Stimulated activated CD4-positive, alpha-beta T cell treated with anti-CD3 and anti-CD28 coated beads, Interleukin-4, amount 100 ng/mL, for 48 hours (primary cell): Measurements from ENCODE around the gene COBLL1.

ENCODE experiments used
- DNase-seq, 2 donors: peaks; one replicate each; pipeline ENCODE4 v3.0.0-alpha.2; 2020; ENCODE audit warnings: low read depth in 2 of 2

Gene COBLL1

GRCh38 chr2:164823126-164823525, 18.5 kb downstream of the COBLL1 start:
- DNase-seq: no peak

GRCh38 chr2:164821338-164821737, 20.3 kb downstream of the COBLL1 start:
- DNase-seq: no peak

GRCh38 chr2:164818149-164819136, 23.2 kb downstream of the COBLL1 start:
- no peak for DNase-seq

- no peak for DNase-seq
These were observed 24.7 kb downstream of the COBLL1 start for GRCh38 chr2:164816900-164817299.

- DNase-seq: no peak
These were observed 25.6 kb downstream of the COBLL1 start for GRCh38 chr2:164816046-164816445.

GRCh38 chr2:164815071-164815793, 26.4 kb downstream of the COBLL1 start:
- no peak for DNase-seq

GRCh38 chr2:164813535-164813934, 28.1 kb downstream of the COBLL1 start:
- no peak for DNase-seq

- DNase-seq: no peak
These were observed 29.2 kb downstream of the COBLL1 start for GRCh38 chr2:164812378-164812777.

GRCh38 chr2:164811819-164812218, 29.8 kb downstream of the COBLL1 start:
- no peak for DNase-seq

GRCh38 chr2:164810843-164811242, 30.8 kb downstream of the COBLL1 start:
- DNase-seq: no peak

- DNase-seq: no peak
These were observed 32.8 kb downstream of the COBLL1 start for GRCh38 chr2:164808776-164809175.

- no peak for DNase-seq
These were observed 37.7 kb downstream of the COBLL1 start for GRCh38 chr2:164803776-164804466.

GRCh38 chr2:164802095-164802707, 39.4 kb downstream of the COBLL1 start:
- DNase-seq: no peak

GRCh38 chr2:164800572-164800971, 41.1 kb downstream of the COBLL1 start:
- DNase-seq: no peak

- DNase-seq: no peak
These were observed 44.0 kb downstream of the COBLL1 start for GRCh38 chr2:164797627-164798026.

GRCh38 chr2:164796999-164797398, 44.6 kb downstream of the COBLL1 start:
- no peak for DNase-seq

- DNase-seq: no peak
These were observed 47.0 kb downstream of the COBLL1 start for GRCh38 chr2:164794432-164795231.

GRCh38 chr2:164794016-164794415, 47.6 kb downstream of the COBLL1 start:
- no peak for DNase-seq

- DNase-seq: no peak
These were observed 48.1 kb downstream of the COBLL1 start for GRCh38 chr2:164793529-164793928.

- DNase-seq: no peak
These were observed 49.1 kb downstream of the COBLL1 start for GRCh38 chr2:164792316-164793170.
